GM19463 (cell line): ENCODE results near the gene EEPD1.

Source experiments
- ATAC-seq: cut with Tn5 transposase; IDR thresholded peaks from one replicate; pipeline ENCODE4 v1.9.1; 2021; ENCODE audit warnings: mild to moderate bottlenecking, moderate library complexity; ENCODE audit not compliant: unreplicated experiment

The EEPD1 gene

DNA sequence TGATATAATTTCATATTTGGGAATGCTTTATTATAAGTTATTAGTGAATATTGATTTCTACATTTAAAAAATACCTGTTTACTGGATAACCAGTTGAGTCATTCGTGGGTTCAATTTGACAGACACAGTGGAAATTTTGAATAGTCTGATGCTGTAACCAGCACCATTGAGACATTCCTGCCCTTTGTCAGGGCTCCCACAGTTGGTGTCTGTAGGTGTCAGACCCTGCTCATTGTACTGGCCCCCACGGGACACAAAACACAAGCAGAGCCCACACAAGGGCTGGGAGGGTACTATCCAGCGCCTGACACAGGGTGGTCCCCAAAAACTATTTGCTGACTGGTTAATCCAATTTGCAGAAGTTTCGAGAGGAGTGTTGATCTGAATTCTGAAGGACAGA, 35.9 kb downstream of the EEPD1 start:
- ATAC-seq, result no peak

DNA sequence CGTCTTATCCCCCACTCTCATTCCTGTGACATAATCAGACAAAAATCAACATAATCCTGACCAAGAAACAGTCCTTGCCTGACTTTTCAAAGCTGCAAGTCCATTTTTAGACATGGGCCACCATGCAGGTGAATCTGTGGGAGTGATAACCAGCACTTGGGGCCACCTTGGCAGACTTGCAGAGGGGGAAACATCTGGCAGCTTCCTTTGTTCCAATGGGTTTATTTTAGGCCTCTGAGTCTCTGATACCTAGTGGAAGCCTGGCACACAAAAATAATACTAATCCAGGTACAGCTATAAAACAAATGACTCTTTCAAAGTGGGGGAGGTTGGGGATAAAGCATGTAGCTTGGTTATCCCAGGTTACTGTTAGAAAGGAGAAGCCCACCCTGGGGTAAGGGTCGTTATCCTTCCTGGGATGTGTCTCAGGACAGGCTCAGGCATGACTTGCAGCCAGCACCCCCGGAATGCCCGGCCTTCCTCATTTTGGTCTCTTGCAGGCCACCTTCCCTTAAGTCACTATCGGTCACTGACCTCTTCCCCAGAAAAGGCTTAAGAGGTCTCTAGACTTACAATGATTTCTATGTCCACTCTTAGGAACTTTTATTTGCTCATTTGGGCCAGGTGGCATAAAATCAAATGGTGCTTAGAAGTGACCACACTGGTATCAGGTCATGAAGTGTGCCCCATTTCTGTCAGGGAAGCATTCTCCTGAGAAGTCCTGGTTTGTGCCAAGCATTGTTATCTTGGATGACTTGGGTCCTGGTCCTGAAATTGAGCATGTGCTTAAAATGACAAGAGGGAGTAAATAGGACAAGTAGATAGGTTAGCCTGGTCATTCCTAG, 37.6 kb downstream of the EEPD1 start:
- ATAC-seq, result no peak

GRCh38 chr7:36191292-36191920, 38.4 kb downstream of the EEPD1 start:
- peak; percentile 26 for ATAC-seq

DNA sequence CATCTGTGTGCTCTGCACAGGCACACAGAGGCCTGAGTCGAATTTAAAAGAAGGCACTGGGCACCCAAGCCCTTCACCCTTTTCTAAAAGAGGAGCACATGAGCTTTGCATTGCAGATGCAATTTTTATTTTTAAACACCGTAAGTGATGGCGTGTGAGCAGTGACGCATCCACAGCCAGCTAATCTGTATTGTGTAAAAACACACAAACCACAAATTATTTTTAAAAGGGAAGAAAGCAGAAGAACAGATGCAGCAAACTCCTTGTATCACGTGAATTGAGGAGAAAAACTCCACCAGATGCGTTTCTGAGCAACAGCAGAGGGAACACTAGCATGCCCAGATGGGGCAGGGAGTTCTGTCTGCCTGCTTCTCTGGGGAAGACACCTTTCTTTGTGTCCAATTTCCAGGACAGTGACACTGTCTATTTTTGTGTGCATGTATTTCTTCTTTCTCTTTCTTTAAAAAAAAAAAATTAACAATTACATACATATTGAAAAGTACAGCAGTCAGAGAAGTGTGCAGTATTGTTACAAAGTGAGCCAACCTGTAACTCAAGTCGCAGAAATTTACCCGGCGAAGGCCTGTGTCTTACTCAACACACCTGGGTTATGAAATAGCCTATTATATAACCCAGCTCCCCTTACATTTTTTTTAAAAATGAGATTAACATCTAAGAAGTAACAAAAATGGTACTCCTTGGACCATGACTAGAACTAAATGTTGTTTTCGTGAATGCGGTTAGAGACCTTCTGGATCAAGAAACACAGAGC, 39.2 kb downstream of the EEPD1 start:
- peak; percentile 53 for ATAC-seq

DNA sequence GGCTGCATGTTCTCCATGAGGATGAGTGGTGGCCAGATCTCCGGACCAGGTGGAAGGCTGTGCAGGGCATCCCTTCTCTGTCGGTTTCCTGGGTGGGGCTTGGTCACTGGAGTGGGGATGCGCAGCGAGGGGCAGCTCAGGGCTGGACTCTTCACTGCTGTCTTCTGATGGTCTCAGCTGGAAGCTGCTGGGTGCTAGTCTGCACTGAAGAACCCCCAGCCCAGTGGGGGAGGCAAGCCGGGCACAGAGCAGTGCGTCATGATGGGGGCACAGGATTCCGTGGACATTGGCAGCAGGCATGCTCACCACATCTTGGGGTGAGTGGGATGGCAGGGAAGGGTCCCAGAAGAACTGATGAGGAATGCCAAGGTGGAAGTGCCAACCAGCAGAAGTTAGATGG, 39.8 kb downstream of the EEPD1 start:
- ATAC-seq, result no peak

DNA sequence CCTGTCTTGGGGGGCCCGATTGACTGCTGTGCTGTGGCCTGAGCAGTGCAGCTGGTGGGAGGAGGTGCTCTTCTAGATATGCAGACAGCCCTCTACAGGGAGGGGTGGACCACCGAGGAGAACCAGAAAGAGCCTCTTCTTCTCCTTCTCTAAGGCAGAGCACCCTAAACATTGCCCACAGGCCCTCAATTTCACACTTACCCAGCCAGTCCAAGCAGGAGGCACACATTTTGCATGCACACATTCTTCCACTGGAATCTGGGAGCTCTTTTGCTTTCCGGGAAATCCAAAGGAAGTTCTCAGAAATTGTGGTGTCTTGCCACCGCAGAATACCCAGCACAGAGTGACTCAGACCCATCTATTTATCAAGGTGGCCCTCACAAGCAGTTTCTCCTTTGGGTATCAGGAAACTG, 45.8 kb downstream of the EEPD1 start:
- no peak for ATAC-seq

- ATAC-seq, result no peak
These were observed 46.3 kb downstream of the EEPD1 start for GRCh38 chr7:36199329-36199728.

DNA sequence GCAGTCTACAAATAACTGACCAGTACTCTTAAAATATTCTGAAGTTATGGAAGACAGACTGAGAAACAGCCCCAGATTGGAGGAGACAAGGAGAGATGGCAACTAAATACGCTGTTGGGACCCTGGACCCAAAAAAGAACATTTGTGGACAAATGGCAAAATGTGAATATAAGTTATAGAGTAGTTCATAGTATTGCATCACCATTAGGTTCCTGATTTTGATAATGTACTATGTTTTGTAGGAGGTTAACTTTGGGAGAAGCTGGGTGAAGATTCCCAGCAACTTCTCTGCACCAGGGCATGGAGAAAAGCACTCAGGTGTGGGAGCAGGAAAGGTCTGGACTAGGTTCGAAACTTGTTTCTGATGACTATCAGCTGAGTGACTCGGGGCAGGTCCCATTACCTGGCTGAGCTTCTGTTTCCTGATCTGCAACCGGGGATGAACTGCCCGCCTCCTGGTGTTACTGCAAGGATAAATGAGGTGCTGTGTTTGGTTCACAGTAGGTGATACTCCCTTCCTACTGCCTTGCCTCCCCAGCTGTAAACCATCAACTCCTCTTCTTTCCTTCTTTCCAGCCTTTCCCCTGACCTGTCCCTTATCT, 48.2 kb downstream of the EEPD1 start:
- no peak for ATAC-seq

GRCh38 chr7:36202398-36202797, 49.3 kb downstream of the EEPD1 start:
- no peak for ATAC-seq

DNA sequence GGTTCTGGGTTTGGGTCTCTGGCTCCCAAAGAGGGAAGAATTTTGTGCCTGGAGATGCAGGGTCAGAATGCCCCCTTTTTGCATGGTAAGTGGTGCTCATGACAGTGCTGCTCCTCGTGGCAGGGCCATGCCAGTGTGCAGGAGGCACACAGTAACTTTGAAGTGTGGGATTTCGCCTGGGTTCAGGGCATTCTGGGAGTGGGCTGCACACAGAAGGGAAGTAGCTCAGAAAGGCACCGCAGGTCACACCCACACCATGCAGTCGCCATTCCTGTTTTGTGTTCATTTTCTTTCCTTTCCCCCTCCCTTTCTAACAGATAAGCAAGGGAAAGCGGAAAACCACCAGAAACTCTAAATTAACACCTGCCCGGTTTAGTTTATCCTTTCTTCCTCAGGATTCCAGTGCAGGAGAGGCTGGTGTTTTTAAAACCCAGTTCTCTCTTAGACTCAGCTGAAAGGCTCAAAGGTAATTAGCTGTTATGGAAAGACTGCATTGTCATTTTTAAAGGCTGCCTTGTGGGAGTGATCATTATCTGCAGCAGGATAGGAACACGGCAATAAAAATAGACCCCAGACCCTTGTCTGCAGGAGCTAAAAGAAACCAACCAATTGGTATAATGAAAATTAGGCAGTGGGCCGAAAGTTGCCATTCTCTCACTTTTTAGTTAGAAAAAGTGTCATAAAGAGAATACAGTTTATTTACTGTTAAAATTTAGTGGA, 50.2 kb downstream of the EEPD1 start:
- no peak for ATAC-seq

- no peak for ATAC-seq
These were observed 51.1 kb downstream of the EEPD1 start for GRCh38 chr7:36204044-36204663.

- ATAC-seq, result no peak
These were observed 52.0 kb downstream of the EEPD1 start for GRCh38 chr7:36204929-36205635.

DNA sequence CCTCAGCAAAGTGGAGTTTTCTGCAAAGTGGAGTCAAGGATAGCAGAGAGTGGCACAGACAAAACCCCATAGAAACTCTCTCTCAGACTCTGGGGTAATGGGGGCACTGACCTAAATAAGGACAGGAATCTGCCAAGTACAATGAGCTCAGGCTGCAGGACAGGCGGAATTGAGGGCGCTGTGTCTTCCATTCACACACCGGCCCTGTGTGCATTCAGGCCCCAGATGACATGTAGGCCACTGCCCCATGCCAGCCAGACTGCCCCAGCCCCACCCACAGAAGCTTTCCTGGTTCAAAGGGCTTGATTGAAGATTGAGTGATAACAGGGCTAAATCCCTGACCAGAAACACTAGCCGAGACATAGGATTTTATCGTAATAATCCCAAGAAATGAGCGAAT, 52.7 kb downstream of the EEPD1 start:
- ATAC-seq, result no peak

DNA sequence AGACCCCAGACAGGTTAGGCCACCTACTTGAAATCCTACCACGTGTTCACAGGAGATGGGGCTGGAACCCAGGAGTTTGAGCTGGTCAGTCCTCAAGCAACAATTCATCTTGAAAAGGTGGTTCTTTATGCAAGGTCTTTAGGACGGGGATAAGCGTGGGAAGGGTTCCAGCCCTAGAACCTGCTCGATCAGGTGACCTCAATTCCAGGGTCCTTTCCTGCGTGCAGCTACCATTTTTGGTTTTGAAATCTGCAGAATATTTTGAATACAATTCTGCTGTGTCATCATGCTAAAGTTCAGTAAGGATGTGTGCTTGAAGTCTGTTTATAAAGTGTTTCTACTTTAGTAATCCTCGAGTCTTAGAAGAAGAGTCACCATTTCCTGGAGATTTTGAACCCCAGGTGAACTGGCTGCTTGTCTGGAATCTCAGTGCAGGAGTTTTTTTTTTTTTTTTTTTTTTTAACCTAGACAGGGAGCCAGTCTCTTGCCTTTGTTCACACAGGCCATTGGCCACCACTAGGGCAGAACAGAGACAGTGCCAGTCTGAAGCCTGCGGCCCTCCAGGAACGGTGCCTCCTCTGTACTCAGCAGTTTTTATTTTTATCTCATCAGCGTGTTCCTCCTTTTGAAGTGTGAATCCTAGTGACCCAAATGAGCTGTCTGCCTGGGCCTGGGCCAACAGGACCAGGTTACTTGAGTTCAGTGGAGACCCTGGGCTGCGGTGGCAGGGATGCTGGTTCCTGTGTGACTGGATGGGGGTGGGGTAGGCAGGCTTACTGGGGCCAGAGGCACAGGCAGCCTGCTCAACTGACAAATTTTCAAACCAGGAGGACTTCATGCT, 54.6 kb downstream of the EEPD1 start:
- no peak for ATAC-seq

DNA sequence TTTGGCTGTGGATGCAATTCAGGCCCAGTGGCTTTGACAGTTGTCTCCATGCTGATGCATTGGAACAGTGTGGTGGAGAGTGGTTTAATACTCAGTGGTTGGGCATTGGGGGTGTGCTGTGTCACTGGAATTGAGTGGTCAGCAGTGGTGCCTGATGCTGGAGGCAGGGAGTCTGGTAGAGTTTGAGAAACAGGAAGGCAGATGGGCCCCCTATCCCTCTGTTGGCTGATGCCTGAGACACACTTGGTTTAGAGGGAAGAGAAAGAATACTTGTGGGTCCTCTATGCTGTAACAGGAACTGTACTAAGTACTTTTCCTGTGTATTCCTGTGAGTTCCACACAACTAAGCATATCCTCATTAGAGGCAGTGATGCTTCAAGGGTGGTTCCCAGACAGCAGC, 55.4 kb downstream of the EEPD1 start:
- ATAC-seq, result no peak

GRCh38 chr7:36208997-36209813, 56.2 kb downstream of the EEPD1 start:
- ATAC-seq, result no peak

DNA sequence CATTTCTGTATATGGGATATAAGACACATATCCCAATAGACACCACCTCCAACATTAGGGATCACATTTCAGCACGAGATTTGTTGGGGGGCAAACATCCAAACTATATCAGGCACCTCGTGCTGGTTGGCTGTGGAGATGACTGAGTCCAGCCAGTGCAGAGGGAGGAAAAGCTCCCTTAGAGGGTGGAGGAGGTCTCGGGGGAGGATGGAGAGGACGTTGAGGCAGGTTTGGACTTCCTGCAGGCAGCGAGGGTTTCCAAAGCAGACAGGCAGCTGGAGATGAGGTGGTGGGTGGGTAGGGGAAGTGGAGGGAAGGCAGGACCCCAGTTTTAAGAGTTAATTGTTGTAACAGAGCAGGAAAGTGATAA, 56.7 kb downstream of the EEPD1 start:
- no peak for ATAC-seq
